WTC11 (cell line): ENCODE results near the gene SLC44A1. TPM values are rescaled to one million over a fixed set of nuclear protein-coding genes. Genes with fewer than 3 reads are reported as not detected.

Experiments
- ATAC-seq: fragments of 200-7000 bp; cut with Tn5 transposase; 2 replicates; pipeline ENCODE4 v1.10.0; 2021; ENCODE audit warnings: mild to moderate bottlenecking, moderate library complexity
- CTCF ChIA-PET: fragments of 300-600 bp; sonication (Branson Sonifier 250); formaldehyde crosslinking; loops from one replicate; lab custom pipeline; 2021; ENCODE audit warnings: antibody characterized with exemption; lab: Charles Lee
- POLR2A ChIA-PET: fragments of 350-600 bp; sonication (Branson Sonifier 250); formaldehyde crosslinking; loops from one replicate; lab custom pipeline; 2021; ENCODE audit warnings: antibody characterized with exemption; lab: Charles Lee
- DNase-seq: peaks from one replicate; pipeline ENCODE4 v3.0.0; 2021; ENCODE audit warnings: low spot score
- H3K27ac Mint-ChIP-seq: 2 replicates; pipeline ENCODE4 v1.8.0; 2021; ENCODE audit warnings: mixed read lengths
- H3K27me3 Mint-ChIP-seq: 2 replicates; pipeline ENCODE4 v1.8.0; 2021; ENCODE audit warnings: low read depth, mild to moderate bottlenecking, moderate library complexity, mixed read lengths
- H3K36me3 Mint-ChIP-seq: 2 replicates; pipeline ENCODE4 v1.8.0; 2021; ENCODE audit warnings: mixed read lengths
- H3K4me1 Mint-ChIP-seq: 2 replicates; pipeline ENCODE4 v1.8.0; 2022; ENCODE audit warnings: mixed read lengths
- H3K4me3 Mint-ChIP-seq: 2 replicates; pipeline ENCODE4 v1.8.0; 2021; ENCODE audit warnings: mild to moderate bottlenecking, moderate library complexity, mixed read lengths
- H3K9me3 Mint-ChIP-seq: 2 replicates; pipeline ENCODE4 v1.8.0; 2021; ENCODE audit warnings: mixed read lengths
- ARID4B ChIP-seq: sonication (generic); formaldehyde crosslinking; IDR thresholded peaks from 2 replicates; pipeline ENCODE4 v1.8.0; 2023; ENCODE audit warnings: missing genetic modification reagents, mild to moderate bottlenecking, borderline replicate concordance
- ATF1 ChIP-seq: sonication (generic); formaldehyde crosslinking; IDR thresholded peaks from 2 replicates; pipeline ENCODE4 v1.8.1; 2023; ENCODE audit warnings: mild to moderate bottlenecking, moderate library complexity, missing genetic modification reagents
- CBFB ChIP-seq: sonication (generic); formaldehyde crosslinking; IDR thresholded peaks from 2 replicates; pipeline ENCODE4 v1.8.1; 2022; ENCODE audit warnings: mild to moderate bottlenecking, low read depth, missing genetic modification reagents
- CDX4 ChIP-seq: fragments of 250-450 bp; sonication (Bioruptor Pico); IDR thresholded peaks from 2 replicates; pipeline ENCODE4 v1.9.0; 2021; ENCODE audit warnings: moderate library complexity, mild to moderate bottlenecking, inconsistent platforms, borderline replicate concordance
- CTCF ChIP-seq: fragments of 200-600 bp; IDR thresholded peaks from 2 replicates; pipeline ENCODE4 v1.8.0; 2022; ENCODE audit warnings: antibody characterized with exemption
- ELF4 ChIP-seq: sonication (generic); formaldehyde crosslinking; IDR thresholded peaks from 2 replicates; pipeline ENCODE4 v1.8.1; 2022; ENCODE audit warnings: low read depth, mild to moderate bottlenecking, moderate library complexity, missing genetic modification reagents
- ESRRA ChIP-seq: sonication (generic); formaldehyde crosslinking; IDR thresholded peaks from 2 replicates; pipeline ENCODE4 v1.8.1; 2022; ENCODE audit warnings: mild to moderate bottlenecking, missing genetic modification reagents, borderline replicate concordance
- ETV6 ChIP-seq: sonication (generic); formaldehyde crosslinking; IDR thresholded peaks from 2 replicates; pipeline ENCODE4 v1.8.1; 2022; ENCODE audit warnings: mild to moderate bottlenecking, missing genetic modification reagents
- NR2C2 ChIP-seq: sonication (generic); formaldehyde crosslinking; IDR thresholded peaks from 2 replicates; pipeline ENCODE4 v1.8.0; 2022; ENCODE audit warnings: mild to moderate bottlenecking, missing genetic modification reagents
- RORB ChIP-seq: fragments of 250-450 bp; sonication (Bioruptor Pico); IDR thresholded peaks from 2 replicates; pipeline ENCODE4 v1.9.0; 2021; ENCODE audit warnings: mild to moderate bottlenecking
- SP1 ChIP-seq: sonication (generic); formaldehyde crosslinking; conservative IDR thresholded peaks from 2 replicates; pipeline ENCODE4 v1.8.1; 2022; ENCODE audit warnings: missing genetic modification reagents
- TCF7 ChIP-seq: sonication (generic); formaldehyde crosslinking; IDR thresholded peaks from 2 replicates; pipeline ENCODE4 v1.8.0; 2022; ENCODE audit warnings: mild to moderate bottlenecking, low read depth, missing genetic modification reagents, moderate library complexity
- TEAD1 ChIP-seq: sonication (generic); formaldehyde crosslinking; IDR thresholded peaks from 2 replicates; pipeline ENCODE4 v1.8.0; 2022; ENCODE audit warnings: mild to moderate bottlenecking, missing genetic modification reagents
- TEAD4 ChIP-seq: sonication (generic); formaldehyde crosslinking; IDR thresholded peaks from 2 replicates; pipeline ENCODE4 v1.8.0; 2022; ENCODE audit warnings: mild to moderate bottlenecking, missing genetic modification reagents
- TP53 ChIP-seq: sonication (generic); formaldehyde crosslinking; IDR thresholded peaks from 2 replicates; pipeline ENCODE4 v1.8.1; 2023; ENCODE audit warnings: mild to moderate bottlenecking, missing genetic modification reagents
- ZNF121 ChIP-seq: sonication (generic); formaldehyde crosslinking; IDR thresholded peaks from 2 replicates; pipeline ENCODE4 v1.8.0; 2023; ENCODE audit warnings: missing genetic modification reagents
- ZNF416 ChIP-seq: fragments of 250-450 bp; sonication (Bioruptor Pico); IDR thresholded peaks from 2 replicates; pipeline ENCODE4 v1.9.0; 2021; ENCODE audit warnings: mild to moderate bottlenecking, inconsistent platforms
- ZNF671 ChIP-seq: fragments of 250-450 bp; sonication (Bioruptor Pico); IDR thresholded peaks from 2 replicates; pipeline ENCODE4 v1.8.0; 2021; ENCODE audit warnings: mild to moderate bottlenecking
- total RNA-seq: library from RNA; stranded (reverse); gene quantifications from 3 replicates; pipeline ENCODE4 v1.2.3, GENCODE V29; 2021

SLC44A1 gene
- total RNA-seq, 1 experiment from 2014 or later, result 48.9 TPM

- Mint-ChIP-seq H3K4me1 (peaks cover 39% of the 10 kb centered on the region), H3K4me3 (no peak overlapping the region), H3K27me3 (no peaks in the 10 kb centered on the region; the same call in 1 of the 2 replicates), H3K36me3 (peaks cover 3% of the 10 kb centered on the region; the same call in 1 of the 2 replicates), H3K9me3 (peaks cover 3% of the 10 kb centered on the region), H3K27ac (no peak overlapping the region)
- TF ChIP-seq TCF7, result no peak
- TF ChIP-seq ZNF121 (CRISPR knock-in tag), result no peak
- no peak for TF ChIP-seq ESRRA
- ChIA-PET CTCF (interaction anchor here (0.9 kb wide), 1 partner anchor 666 kb away, joined by 3 read pairs; no protein-coding TSS in a partner anchor), POLR2A (interaction anchor here (0.6 kb wide), 1 partner anchor 196 kb away, joined by 5 read pairs; no protein-coding TSS in a partner anchor)
- DNase-seq, result no peak
- no peak for ATAC-seq
These were observed 207.7 kb downstream of the SLC44A1 start for GRCh38 chr9:105452185-105452584.

- Mint-ChIP-seq H3K4me3 (no peak overlapping the region), H3K4me1 (peaks cover 38% of the 10 kb centered on the region), H3K36me3 (peaks cover 14% of the 10 kb centered on the region), H3K27ac (no peak overlapping the region), H3K9me3 (peaks cover 13% of the 10 kb centered on the region), H3K27me3 (no peaks in the 10 kb centered on the region)
- ATAC-seq (no peak), DNase-seq (no peak)
- ChIA-PET CTCF (no interaction called here), POLR2A (no interaction called here)
- no peak for TF ChIP-seq ZNF416 (CRISPR knock-in tag)
- TF ChIP-seq CDX4, result no peak
- TF ChIP-seq TEAD1 (CRISPR knock-in tag), result no peak
- TF ChIP-seq ELF4, result no peak
- TF ChIP-seq CTCF, result no peak
- no peak for TF ChIP-seq CBFB (CRISPR knock-in tag)
- TF ChIP-seq TP53 (CRISPR knock-in tag), result no peak
- TF ChIP-seq ARID4B (CRISPR knock-in tag), result no peak
- no peak for TF ChIP-seq RORB
- TF ChIP-seq SP1 (CRISPR knock-in tag), result no peak
- no peak for TF ChIP-seq TEAD4 (CRISPR knock-in tag)
- no peak for TF ChIP-seq ETV6
- TF ChIP-seq NR2C2 (CRISPR knock-in tag), result no peak
- no peak for TF ChIP-seq ZNF671
- no peak for TF ChIP-seq ATF1
These were observed 211.5 kb downstream of the SLC44A1 start for GRCh38 chr9:105455836-105456475.
